Heart left ventricle (tissue), 16 donors: ENCODE data around the gene BMP3. TPM values are rescaled to one million over a fixed set of nuclear protein-coding genes. Genes with fewer than 3 reads are reported as not detected.

Experiments
- ATAC-seq, 4 donors: fragments of 200-7000 bp; cut with Tn5 transposase; one replicate each; pipeline ENCODE4 v1.9.1; 2020 to 2022; ENCODE audit warnings: moderate library complexity in 4 of 4, mild to moderate bottlenecking in 3 of 4, moderate number of reproducible peaks in 1 of 4
- DNase-seq, 5 donors: peaks; one replicate each; pipeline ENCODE4 v3.0.0-alpha.2; 2020
- H3K27ac ChIP-seq, 12 donors: fragments of 200-600 bp; sonication (generic) in 4 of 12; one replicate each; pipeline versions ENCODE4 v1.5.0 to v1.8.0; 2016 to 2022; ENCODE audit warnings: mild to moderate bottlenecking in 2 of 12
- H3K27me3 ChIP-seq, 9 donors: fragments of 200-600 bp; sonication (generic) in 2 of 9; one replicate each; pipeline versions ENCODE4 v1.5.1 to v1.8.0; 2016 to 2022; ENCODE audit warnings: mild to moderate bottlenecking in 3 of 9
- H3K36me3 ChIP-seq, 9 donors: fragments of 200-600 bp; sonication (generic) in 2 of 9; one replicate each; pipeline versions ENCODE4 v1.5.0 to v1.8.0; 2018 to 2022; ENCODE audit warnings: mild to moderate bottlenecking in 2 of 9
- H3K4me1 ChIP-seq, 12 donors: fragments of 200-600 bp; sonication (generic) in 4 of 12; one replicate each; pipeline versions ENCODE4 v1.5.0 to v1.8.0; 2016 to 2022; ENCODE audit warnings: mild to moderate bottlenecking in 3 of 12
- H3K4me3 ChIP-seq, 12 donors: fragments of 200-600 bp; sonication (generic) in 4 of 12; one replicate each; pipeline versions ENCODE4 v1.5.0 to v1.8.0; 2017 to 2022; ENCODE audit warnings: mild to moderate bottlenecking in 9 of 12, moderate library complexity in 4 of 12
- H3K9me3 ChIP-seq, 12 donors: fragments of 200-600 bp; sonication (generic) in 4 of 12; one replicate each; pipeline versions ENCODE4 v1.5.0 to v1.8.0; 2016 to 2022; ENCODE audit warnings: mild to moderate bottlenecking in 1 of 12
- CTCF ChIP-seq, 12 donors: fragments of 200-600 bp; sonication (generic) in 4 of 12; IDR thresholded peaks; one replicate each; pipeline versions ENCODE4 v1.5.0 to v1.8.0; 2018 to 2022; ENCODE audit warnings: antibody characterized with exemption in 12 of 12, mild to moderate bottlenecking in 5 of 12
- POLR2A ChIP-seq, 2 donors: fragments of 450-650 bp; IDR thresholded peaks; one replicate each; pipeline ENCODE4 v1.6.1; 2017; ENCODE audit warnings: antibody characterized with exemption in 2 of 2, mild to moderate bottlenecking in 2 of 2, moderate library complexity in 2 of 2
- WGBS, 4 donors: extraction: QIAGEN DNeasy Blood & Tissue Kit in 2 of 4; methylation state at CpG; one replicate each; pipeline versions ENCODE4 v1.1.5 to v1.1.7; 2013 to 2018; 5-methylcytosine and 5-hydroxymethylcytosine counted together
- intact Hi-C, 10 donors: fragments of 100-400 bp; cut with DNase I; formaldehyde crosslinking; loops; one replicate each; pipeline versions ENCODE4 v1.11.1 to v1.14.2; 2022
- polyA plus RNA-seq, 2 donors: library from polyadenylated mRNA; stranded (reverse); fragments of 200-250 nt; gene quantifications; one replicate each; pipeline ENCODE4 v1.2.3, GENCODE V29; 2013
- total RNA-seq, 9 donors: library from RNA; depleted of rRNA in 2 of 9; stranded (reverse); fragments of >200 nt in 2 of 9; fragmentation: NEBNext Ultra II Directional in 3 of 9; extraction: Animal tissue kit (Norgen Biotek cat#: 25700) in 3 of 9; gene quantifications; one replicate each; pipeline versions ENCODE4 v1.1.0 to v1.2.4, GENCODE V29; 2016 to 2023
- donor health status: ischemic (EF 13 %, LVEDD 7.1; RV severe dilation, severe dysfunction).
- donor health status: healthy with polysubstance abuse.
- donor health status: DM: no; HTN: yes; CAD: no.
- donor health status: DM: no; HTN: no; CAD: no.
- donor health status: ischemic (EF 25% LVEDD 6.9; RV normal size, moderate dysfunction).
- donor health status: ischemic (EF 25% LVEDD 5.7; RV mildly dilated, moderate dysfunction).
- donor health status: healthy.
- donor health status: DM: yes; HTN: yes; CAD: no.
- donor health status: ischemic (EF 35%, LVEDD 5.7; RV mildly dilated, moderate dysfunction).
- donor health status: nonischemic (EF 11% LVEDD 7.7; RV severe dilation, severe dysfunction).
- donor health status: DM: yes; HTN: yes; CAD: no.
- donor health status: PGD.
- donor health status: ischemic (EF 29% LVEDD 5.4; RV normal size, mild dysfunction).
- donor health status: nonischemic (EF 23%, LVEDD 6.1; RV moderate dilation, normal function).

BMP3 gene
- total and polyA plus RNA-seq, 11 donors: 0.04 to 3.7 TPM; not detected in 9

- intact Hi-C loops: no loop called here
- Histone ChIP-seq H3K27ac (no peak overlapping the region), H3K27me3 (no peaks in the 10 kb centered on the region), H3K36me3 (no peaks in the 10 kb centered on the region), H3K9me3 (no peaks in the 10 kb centered on the region), H3K4me1 (no peaks in the 10 kb centered on the region), H3K4me3 (no peak overlapping the region)
- 76 to 81% (median 80%) methylated on average over 3 of the region's 3 CpGs for WGBS, 4 donors
- no peak for TF ChIP-seq CTCF (IDR thresholded peaks at IDR 0.05)
- ATAC-seq: no peak
- DNase-seq: no peak
These were observed 55.5 kb downstream of the BMP3 start for GRCh38 chr4:81085979-81086378.

- peaks cover 0 to 7% (median 0%) of the 10 kb centered on the region in 12 donors for H3K9me3 ChIP-seq
- 42 to 45% (median 45%) methylated on average over 2 of the region's 2 CpGs for WGBS, 4 donors
- no peaks in the 10 kb centered on the region for H3K27me3 ChIP-seq
- no peak for DNase-seq
- TF ChIP-seq CTCF (IDR thresholded peaks at IDR 0.05) (no peak), POLR2A (IDR thresholded peaks at IDR 0.05) (no peak)
- H3K4me1 ChIP-seq: no peaks in the 10 kb centered on the region
- intact Hi-C loops: no loop called here
- no peak overlapping the region for H3K4me3 ChIP-seq
- ATAC-seq: peak in 3 of 4 donors; percentile 70 to 86 (median 83)
- peak overlapping the region in 2 of 12 donors; percentile 4 to 39 for H3K27ac ChIP-seq
- no peaks in the 10 kb centered on the region for H3K36me3 ChIP-seq
These were observed 63.4 kb downstream of the BMP3 start for GRCh38 chr4:81093720-81094401.

GRCh38 chr4:81095389-81095788 is 64.9 kb downstream of the BMP3 start:
- intact Hi-C loops: no loop called here
- DNase-seq (no peak), ATAC-seq (no peak)
- Histone ChIP-seq H3K36me3 (no peaks in the 10 kb centered on the region), H3K4me3 (no peak overlapping the region), H3K27me3 (no peaks in the 10 kb centered on the region), H3K27ac (no peak overlapping the region), H3K4me1 (no peaks in the 10 kb centered on the region), H3K9me3 (peaks cover 0 to 7% (median 0%) of the 10 kb centered on the region in 12 donors)
- 44 to 53% (median 51%) methylated on average over 2 of the region's 2 CpGs for WGBS, 4 donors
- TF ChIP-seq CTCF (IDR thresholded peaks at IDR 0.05) (no peak), POLR2A (IDR thresholded peaks at IDR 0.05) (no peak)

GRCh38 chr4:81096566-81096965 is 66.1 kb downstream of the BMP3 start:
- no peak overlapping the region for H3K4me3 ChIP-seq
- no peak overlapping the region for H3K27ac ChIP-seq
- TF ChIP-seq POLR2A (IDR thresholded peaks at IDR 0.05): no peak
- TF ChIP-seq CTCF (IDR thresholded peaks at IDR 0.05): no peak
- H3K4me1 ChIP-seq: no peaks in the 10 kb centered on the region
- DNase-seq (no peak), ATAC-seq (no peak)
- WGBS, 4 donors: 87 to 96% (median 91%) methylated on average over 1 of the region's 1 CpG
- H3K9me3 ChIP-seq: peaks cover 0 to 7% (median 0%) of the 10 kb centered on the region in 12 donors
- intact Hi-C loops: no loop called here
- H3K36me3 ChIP-seq: no peaks in the 10 kb centered on the region
- no peaks in the 10 kb centered on the region for H3K27me3 ChIP-seq
